Muscle of back (tissue), 11 donors: ENCODE measurements around the gene ATP7B. TPM values are rescaled to one million over a fixed set of nuclear protein-coding genes. Genes with fewer than 3 reads are reported as not detected.
A peak's percentile ranks its signal among the peaks of the same experiment; 100 is the strongest.

ENCODE experiments used
- DNase-seq, 3 donors: peaks; one replicate each; pipeline versions ENCODE4 v3.0.0 to v3.0.0-alpha.2; 2013
- polyA plus RNA-seq, 10 donors: library from polyadenylated mRNA; unstranded; fragments of 120-200 nt; gene quantifications; one replicate each; pipeline ENCODE4 v1.2.1, GENCODE V29; 2013; ENCODE audit not compliant: insufficient read length in 10 of 10

The ATP7B gene
- polyA plus RNA-seq, 10 donors, result 5.0 to 7.5 (median 6.5) TPM

DNA sequence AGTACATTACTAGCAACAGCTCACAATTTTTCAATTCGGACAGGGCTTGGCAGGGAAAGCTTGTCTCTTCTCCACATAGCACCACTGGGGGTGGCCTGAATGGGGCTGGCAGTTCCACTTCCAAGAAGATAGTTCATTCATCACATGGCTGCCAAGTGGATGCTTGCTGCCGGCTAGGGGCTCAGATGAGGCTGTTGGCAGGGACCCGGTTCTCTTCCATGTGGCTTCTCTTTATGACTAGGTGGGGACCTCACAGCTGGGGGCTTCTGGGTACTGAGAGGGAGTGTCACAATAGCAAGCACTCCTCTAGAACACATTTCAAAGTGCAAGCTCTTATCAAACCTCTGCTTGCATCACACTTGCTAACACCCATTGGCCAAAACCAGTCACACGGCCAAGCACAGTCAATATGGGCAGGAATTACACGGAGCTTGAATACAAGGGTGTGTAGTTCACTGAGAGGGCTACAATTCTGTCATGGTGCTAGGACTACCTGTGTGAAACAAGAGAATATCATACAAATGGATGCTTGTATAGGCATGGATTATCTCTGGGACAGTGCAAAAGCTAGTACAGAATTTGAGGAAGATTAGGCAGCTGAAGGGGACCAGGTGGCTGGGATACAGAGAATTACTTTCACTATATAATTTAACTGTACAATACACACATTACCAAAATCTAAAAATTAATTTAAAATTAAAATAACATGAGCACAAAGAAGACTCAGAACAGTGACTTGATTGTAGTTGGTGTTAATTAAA is 32.3 kb downstream of the ATP7B start:
- DNase-seq, result peak in 1 of 3 donors; percentile 31

DNA sequence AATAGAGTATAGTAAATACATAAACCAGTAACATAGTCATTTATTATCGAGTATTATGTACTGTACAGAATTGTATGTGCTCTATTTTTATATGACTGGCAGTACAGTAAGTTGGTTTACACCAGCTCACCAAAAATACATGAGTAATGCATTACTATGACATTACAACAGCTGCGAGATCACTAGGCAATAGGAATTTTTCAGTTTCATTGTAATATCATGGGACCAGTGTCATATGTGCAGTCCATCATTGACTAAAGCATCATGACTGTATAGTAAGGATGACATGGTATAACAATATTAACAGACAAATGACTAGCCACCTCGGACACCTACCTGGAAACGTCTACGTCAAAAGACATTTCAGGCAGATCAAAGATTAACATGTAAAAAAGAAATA is 33.6 kb downstream of the ATP7B start:
- DNase-seq, result no peak

DNA sequence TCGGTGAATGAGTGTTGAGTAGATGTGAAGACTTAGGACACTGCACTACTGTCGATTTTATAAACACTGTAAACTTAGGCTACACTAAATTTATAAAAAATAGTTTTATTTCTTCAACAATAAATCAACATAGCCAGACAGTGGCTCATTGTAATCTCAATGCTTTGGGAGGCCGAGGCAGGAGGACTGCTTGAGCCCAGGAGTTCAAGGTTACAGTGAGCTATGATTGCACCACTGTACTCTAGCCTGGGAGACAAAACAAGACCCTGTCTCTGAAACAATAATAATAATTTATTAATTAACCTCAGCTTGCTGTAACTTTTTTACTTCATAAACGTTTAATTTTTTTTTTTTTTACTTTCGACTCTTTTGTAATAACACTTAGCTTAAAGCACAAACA is 34.4 kb downstream of the ATP7B start:
- no peak for DNase-seq

DNA sequence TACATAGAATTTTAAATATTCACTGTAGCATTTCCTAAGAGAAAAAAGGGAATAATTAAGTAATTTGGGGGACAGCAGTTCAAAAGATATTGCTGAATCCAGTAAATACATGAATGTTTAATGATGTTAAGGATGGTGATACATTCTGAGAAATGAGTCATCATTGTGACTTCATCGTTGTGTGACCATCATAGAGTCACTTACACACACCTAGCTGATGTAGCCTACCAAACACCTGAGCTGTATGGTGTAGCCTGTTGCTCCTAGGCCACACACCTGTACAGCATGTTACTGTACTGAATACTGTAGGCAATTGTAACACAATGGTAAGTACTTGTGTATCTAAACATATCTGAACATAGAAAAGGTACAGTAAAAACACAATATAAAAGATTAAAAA is 34.8 kb downstream of the ATP7B start:
- no peak for DNase-seq

DNA sequence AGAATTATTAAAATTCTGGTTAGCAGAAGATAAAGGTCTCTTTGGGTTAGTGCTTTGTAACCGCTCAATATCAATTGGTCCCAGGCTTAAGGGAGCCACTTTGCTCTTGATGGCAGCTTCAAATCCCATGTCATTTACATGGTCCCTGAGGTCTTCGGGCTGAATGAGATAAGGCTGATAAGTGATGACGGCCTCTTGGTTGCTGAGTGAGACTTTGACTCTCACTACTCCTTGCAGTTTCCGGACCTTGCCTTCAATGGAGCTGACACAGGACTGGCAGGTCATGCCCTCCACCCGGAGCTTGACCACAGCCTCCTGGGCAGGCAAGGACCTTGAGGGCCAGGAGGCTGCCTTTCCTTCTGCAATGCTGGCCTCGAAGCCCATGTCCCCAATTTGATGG is 36.8 kb downstream of the ATP7B start:
- no peak for DNase-seq

DNA sequence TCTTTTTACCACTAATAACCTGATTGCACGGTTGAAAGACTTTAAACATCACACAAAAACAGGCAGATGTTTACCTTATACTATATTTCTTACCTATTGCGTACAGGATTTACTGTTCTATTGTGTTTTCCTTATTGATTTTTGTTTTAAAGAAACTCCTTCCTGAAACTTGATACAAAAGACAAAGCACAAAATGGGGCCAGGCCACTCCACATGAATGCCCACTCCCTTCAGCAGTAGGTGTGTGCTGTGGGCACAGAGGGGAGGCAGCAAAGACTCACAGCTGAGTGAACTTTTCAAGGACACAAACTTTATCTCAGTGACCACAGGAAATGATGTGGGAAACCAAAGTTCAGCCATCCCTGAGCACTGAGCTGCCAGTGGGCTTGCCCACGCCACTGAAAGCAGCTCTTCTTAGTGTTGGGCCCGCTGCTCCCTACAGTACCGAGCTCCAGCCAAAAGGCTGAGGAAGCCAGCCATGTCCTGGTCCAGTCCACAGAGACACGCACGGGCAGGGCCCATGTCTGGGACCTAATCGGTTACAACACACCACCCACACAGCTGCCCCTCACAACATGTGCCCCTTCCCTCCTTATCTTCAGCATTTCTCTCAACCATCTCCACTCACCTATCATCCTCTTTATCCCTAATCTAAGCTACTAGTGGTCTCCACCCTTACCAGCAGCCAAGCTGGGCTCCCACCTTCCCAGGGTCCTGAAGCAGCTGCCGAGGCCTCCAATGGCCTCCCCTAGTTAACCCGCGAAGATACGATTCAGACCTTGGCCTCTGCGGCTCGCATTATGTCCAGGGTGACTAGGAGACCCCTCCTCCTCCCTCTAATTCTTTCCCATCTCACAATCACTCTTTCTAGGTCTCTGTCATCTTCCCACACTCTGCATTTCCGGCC is 39.5 kb downstream of the ATP7B start:
- DNase-seq, result no peak

DNA sequence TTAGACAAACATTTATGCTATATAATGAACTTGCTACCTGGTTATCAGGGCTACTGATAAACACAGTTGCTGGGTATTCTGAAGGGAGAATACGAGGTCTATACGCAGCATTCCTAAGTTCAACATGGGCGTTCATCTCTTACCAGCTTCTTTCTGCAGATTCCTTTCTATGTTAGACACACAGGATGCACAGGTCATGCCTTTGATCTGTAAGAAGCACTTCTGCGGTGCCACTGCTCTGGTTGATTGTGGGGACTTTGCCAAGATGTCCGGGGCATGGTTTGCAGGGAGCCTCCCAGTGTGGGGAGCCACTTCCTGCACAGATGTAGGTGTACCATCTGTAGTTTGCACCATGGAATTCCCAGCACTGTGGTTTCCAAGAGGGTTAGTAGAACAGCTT is 40.9 kb downstream of the ATP7B start:
- DNase-seq, result no peak

DNA sequence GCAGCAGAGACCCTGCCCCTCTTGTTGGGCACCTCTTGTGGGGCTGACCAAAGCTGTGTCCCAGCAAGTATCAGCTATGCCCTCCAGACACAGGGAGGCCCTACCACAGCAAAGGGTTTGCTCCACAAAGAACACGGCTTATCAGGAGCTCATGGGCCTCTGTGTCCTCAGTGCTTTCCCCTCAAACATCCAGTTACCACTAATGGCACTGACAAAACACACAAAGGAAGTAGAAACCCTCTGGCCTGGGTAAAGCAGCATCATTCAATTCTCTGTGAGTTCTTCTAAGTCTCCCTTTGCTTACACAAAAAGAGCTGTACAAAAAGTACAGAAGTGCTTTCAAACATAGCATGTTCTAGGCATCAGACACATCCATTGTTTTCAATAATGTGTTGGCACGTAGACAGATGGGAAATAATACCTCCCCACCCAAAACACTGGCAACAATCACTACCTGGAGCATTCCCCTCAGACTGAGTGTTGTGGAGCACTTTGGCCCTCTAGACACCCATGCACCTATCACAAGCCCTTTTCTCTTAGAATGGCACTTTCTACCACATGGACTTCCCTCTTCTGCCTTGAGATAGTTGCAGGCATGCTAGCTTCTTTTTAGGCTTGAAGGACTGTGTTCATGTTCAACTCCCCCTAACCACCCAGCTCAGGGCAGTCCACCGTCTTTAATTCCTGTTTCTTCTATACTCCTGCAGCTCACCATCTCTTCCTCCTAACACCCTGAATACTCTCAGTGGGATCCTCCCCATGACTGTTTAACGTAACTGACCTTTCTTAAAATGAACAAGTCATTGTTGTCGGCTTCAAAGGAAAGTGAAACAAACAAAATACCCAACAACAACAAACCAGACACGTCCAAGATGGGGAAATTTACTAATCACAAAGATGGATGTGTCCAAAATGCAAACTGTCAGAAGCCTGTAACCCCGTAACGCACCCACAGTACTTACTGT is 43.5 kb downstream of the ATP7B start:
- DNase-seq, result no peak

DNA sequence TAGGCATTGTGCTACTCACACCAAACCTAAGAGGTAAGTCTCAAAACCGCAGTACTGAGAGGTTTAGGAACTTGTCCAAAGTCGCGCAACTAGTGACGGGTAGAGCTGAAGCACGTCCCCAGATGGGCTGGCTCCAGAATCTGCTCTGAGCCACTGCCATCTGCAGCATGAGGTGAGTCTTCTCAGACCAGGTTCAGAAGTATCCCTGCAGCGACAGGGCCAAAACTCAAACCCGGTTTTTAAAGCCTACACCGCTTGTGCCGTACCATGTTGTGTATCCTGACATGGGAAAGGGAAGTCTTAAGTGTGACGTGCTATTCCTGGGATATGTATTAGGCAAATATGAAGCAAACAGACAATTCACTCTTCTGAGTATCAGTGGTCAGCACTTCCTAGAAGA is 45.1 kb downstream of the ATP7B start:
- DNase-seq, result no peak

DNA sequence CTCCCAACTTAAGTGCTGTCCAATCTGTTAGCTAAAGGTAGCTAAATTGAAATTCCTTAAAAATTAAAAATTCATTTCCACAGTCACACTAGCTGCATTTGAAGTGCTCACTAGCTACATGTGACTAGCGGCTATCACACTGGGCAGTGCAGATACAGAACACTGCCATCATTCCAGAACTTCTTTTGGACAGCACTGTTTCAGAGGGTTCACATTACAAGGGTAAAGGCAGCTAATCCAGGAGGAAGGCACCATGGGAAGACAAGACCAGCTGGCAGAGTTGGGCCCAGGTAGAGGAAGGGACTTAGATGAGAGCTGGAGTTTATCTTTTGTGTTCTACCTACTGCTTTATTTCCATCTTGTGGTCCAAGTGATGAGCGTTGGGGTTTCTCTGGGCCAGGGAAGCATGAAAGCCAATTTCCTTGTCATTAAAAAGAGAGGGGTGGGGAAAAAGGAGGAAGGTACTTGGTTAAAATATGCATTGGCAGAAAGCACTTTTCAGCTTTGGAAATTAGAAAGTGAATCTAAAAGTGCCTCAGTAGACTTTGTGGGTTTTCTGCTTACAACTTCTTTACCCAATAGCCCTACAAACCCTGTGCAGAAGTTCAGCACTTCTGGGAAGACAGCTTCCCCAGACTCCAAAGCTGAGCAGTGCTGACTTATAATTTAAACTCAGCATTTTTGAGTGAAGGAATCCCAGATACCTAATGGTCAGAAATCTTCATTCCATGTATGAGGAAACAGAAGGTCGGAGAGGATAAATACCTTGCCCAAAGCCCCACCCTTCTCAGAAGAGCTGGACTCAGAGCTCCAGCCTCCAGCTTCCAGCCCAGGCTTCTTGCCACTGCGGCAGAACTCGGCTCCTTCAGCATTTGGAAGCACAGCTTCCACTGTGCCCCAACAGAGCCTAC is 49.5 kb downstream of the ATP7B start:
- DNase-seq, result no peak

DNA sequence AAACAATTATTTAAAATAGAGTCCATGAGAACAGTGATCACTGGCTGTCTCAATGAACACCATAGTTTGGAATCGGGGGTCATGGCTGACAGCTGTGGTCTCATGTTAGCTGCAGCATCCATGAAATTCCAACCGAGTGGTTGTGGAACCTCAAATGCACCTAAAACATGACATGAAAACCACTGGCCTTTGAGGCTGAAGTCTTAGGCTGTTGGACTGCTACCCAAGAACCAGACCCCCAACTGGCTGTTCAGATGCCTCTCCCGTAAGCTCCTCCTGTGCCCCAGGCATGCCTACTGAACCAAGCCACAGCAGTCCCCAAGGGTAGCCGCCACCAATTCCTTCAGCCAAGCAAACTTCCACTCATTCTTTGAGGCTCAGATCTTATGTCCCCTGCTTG is 50.5 kb downstream of the ATP7B start:
- no peak for DNase-seq

DNA sequence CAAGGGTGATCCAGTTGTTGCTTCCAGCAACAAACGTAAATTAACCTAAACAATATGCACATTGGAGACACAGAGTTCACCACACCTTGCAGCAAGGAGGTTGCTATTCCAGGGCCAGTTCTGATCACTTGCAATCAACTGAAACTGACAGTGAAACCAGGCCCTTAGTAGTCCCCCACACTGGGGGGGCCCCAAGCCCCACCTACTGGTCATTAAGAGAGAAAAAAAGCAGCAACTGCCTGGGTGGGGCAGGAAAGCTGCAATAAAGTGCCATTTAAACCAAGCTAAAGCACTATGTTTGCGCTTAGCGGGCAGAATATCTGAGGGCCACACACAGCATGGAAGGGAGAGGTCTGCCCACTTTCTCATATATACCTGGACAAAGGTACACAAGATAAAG is 51.5 kb downstream of the ATP7B start:
- DNase-seq, result no peak

DNA sequence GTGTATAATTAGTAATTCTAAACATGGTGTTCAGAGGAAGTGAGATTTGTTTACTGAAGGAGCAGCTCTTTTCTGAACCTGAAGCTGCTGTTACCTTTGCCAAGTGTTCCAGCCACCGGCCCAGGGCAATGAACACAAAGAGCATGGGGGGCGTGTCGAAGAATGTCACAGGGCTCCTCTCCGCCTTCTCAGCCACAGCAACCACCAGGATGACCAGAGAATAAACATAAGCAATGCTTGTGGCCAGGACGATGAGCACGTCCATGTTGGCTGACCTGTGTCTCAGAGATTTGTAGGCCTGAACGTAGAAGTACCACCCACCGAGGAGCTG is 53.1 kb downstream of the ATP7B start:
- DNase-seq, result no peak

DNA sequence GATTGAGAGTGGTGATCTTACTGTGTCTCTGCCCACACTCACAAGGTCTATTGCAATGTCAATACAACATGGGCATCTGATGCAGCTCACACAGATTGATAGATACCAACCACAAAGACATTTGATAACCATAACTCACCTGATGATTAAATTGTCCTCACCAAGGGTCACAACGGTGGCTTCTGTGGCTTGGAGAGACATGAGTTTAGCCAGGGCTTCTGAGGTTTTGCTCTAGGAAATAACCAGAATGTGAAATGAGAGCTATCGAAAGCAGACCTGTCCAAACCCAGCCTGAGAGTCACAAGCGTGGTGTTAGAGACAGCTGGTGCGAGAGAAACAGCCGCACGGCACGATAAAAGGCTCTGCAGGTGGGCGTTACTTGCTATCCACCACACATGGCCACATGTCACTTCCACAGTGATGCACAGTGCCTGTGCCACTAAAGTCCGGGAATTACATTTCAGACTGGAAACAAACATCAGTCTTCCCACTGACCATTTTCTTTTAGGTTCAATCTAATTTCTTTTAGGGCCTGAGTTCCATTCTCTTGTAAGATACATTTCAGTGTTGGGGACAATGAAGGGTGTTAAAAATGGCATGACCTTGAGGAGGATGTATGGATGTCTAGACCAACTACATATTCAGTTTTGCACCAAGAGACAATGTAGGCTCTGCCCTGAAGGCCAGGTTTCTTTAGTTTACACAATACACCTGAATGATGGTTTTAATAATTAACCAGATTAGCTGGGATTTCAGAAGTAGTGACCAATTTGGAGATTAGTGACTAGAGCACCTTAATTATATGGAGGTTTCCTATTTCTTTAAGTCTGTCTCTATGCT is 53.7 kb downstream of the ATP7B start:
- no peak for DNase-seq

DNA sequence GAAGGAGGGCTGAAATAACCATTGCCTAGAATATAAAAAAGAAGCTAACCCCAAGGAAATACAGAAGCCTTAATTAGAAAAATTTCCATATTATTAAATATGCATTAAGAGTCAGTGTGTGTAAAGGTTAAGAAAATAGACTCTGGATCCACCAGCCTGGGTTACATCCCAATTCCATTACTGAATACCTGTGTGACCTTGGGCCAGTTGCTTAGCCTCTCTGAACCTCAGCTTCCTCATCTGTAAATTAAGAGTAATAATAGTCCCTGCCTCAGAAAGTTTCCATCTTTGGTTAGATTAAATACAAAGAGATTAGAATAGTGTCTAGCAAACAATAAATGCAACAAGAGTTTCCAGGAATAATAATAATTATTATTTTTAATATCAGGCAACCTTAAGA is 54.5 kb downstream of the ATP7B start:
- no peak for DNase-seq

DNA sequence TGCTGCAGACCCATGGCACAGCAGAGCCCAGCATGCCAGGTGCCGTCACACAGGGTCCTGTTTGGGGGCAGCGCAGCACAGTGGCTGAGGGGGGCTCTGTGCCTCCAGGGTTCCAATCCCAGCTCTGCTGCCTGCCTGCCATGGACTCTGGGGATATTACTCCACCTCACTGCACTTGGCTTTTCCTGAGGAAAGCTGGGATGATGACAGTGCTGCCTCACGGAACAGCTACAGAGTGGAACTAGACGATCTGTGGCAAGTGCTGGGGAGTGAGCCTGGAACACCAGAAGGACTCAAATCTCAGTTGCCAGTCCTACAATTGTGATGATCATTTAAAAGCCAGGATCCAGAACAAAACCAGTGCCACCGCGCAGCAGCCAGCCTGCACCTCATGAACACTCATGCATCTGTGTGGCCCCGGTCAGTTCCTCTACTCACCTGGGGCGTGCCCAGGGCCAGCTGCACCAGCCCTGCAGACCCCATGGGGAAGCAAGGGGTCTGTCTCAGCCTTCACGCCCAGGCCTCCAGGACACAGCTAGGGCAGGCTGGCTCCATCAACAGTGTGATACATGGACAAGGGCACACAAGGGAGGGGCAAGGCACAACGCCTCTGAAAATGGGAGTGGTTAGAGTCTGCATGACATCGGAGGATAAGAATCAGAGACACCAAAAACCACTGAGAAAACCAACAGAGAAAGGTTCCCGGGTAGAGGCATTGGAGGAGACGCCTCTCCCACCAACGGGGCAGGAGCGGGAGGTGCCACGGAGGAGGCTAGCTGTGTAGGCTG is 55.2 kb downstream of the ATP7B start:
- DNase-seq, result no peak

DNA sequence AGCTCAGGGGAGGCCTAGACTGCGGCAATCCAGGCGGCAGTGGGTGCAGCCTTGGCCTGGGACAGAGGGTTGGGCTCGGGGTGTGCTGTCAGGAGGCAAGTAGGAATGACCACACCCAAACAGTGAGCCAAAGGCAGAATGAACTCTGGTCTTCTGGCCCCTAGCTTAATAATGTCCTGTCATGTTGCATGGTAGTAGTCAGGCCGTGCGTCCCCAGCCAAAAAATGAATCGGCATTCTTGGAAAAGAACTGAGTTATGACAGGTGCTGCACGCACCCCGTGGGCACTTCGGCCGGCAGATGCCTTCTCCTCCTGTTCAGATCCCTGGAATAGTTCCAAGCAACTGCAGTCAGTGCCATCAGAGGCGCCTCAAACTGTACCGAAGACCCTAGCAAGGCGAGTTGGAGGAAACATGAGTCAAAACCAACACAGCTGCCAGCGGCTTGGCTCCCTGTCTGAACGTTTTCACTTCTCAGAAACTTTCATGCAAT is 55.9 kb downstream of the ATP7B start:
- DNase-seq, result peak; percentile 61 to 71 (median 61)

DNA sequence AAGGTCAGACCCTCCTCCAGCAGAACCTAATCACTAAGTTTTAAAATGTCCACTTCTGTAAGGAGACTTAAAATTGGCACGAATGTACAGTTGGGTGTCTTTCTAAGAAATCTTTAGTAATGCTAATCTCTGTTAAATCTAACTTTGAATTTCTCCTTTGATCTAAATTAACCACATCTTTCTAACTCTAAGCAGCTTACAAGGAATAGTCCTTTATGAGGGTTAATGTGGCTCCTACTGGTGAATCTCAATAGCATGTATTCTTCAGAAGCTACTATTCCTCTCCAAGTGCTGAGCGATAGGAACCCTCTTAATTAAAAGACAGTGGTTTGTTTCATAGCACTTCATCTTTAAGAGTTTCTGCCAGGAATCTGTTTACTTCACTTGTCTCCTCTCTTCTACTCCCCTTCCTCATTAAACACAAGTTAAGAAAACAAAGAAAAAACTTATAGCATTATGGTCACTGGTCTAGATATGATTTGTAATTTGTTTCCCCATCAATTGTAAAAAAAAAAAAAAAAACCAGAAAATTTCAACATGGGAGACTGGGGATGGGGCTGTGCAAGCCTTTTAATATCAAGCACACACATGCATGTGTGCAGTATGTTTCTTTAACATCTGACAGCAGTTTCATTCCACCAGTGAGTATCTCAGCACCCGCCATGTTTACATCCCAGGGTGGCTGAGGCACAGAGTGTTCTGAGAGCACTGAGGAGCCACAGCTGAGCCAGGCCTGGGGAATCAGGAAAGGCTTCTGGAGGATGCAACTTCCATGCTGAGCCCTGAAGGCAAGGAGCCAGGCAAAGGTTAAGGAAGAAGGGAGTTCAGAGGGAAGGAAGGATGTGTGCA is 57.7 kb downstream of the ATP7B start:
- DNase-seq, result no peak
